CD14-positive monocyte (primary cell): ENCODE data around the gene CNTNAP1. TPM values are rescaled to one million over a fixed set of nuclear protein-coding genes. Genes with fewer than 3 reads are reported as not detected.

Source experiments
- DNase-seq, 3 donors: peaks; one replicate each; pipeline ENCODE4 v3.0.0-alpha.2; 2011 to 2022
- H2AFZ ChIP-seq: 2 replicates; pipeline ENCODE4 v1.6.0; 2012; ENCODE audit warnings: mild to moderate bottlenecking, low read depth, low read length, inconsistent platforms; ENCODE audit not compliant: insufficient read depth, poor library complexity, severe bottlenecking
- H3K27ac ChIP-seq, 2 donors: 1 replicate in 1 of 2; 2 replicates in 1 of 2; pipeline ENCODE4 v1.5.1; 2012 to 2013; ENCODE audit warnings: low read length in 2 of 2, control low read depth in 1 of 2, inconsistent platforms in 1 of 2, low read depth in 1 of 2, mild to moderate bottlenecking in 1 of 2
- H3K27me3 ChIP-seq, 2 donors: one replicate each; pipeline versions ENCODE4 v1.6.0 to v1.6.1; 2011 to 2013; ENCODE audit warnings: low read length in 2 of 2; ENCODE audit not compliant: control insufficient read depth in 2 of 2, insufficient read depth in 2 of 2
- H3K36me3 ChIP-seq, 2 donors: replicated peaks in 1 of 2; 1 replicate in 1 of 2; 2 replicates in 1 of 2; pipeline versions ENCODE4 v1.5.1 to v1.6.1; 2012 to 2013; ENCODE audit warnings: low read length in 2 of 2, control low read depth in 1 of 2, inconsistent platforms in 1 of 2, mild to moderate bottlenecking in 1 of 2; ENCODE audit not compliant: insufficient read depth in 2 of 2, control insufficient read depth in 1 of 2
- H3K4me1 ChIP-seq, 2 donors: 1 replicate in 1 of 2; 2 replicates in 1 of 2; pipeline versions ENCODE4 v1.5.1 to v1.6.1; 2012 to 2013; ENCODE audit warnings: low read length in 2 of 2, control low read depth in 1 of 2, inconsistent platforms in 1 of 2, mild to moderate bottlenecking in 1 of 2, moderate library complexity in 1 of 2; ENCODE audit not compliant: insufficient read depth in 2 of 2, control insufficient read depth in 1 of 2
- H3K4me2 ChIP-seq: replicated peaks from 2 replicates; pipeline ENCODE3; 2012; ENCODE audit warnings: low read length, moderate library complexity, mild to moderate bottlenecking; ENCODE audit not compliant: poor library complexity, severe bottlenecking; ENCODE audit errors: extremely low read depth
- H3K4me3 ChIP-seq, 3 experiments: fragments of 200-600 bp in 1 of 3; sonication (generic) in 1 of 3; replicated peaks in 1 of 3; 1 replicate in 2 of 3; 2 replicates in 1 of 3; pipeline ENCODE4 v1.5.1; 2011 to 2013; ENCODE audit warnings: low read length in 3 of 3, mild to moderate bottlenecking in 3 of 3, control low read depth in 2 of 3, low read depth in 2 of 3, inconsistent platforms in 1 of 3, moderate library complexity in 1 of 3
- H3K79me2 ChIP-seq: 2 replicates; pipeline ENCODE4 v1.6.0; 2012; ENCODE audit warnings: mild to moderate bottlenecking, control low read depth, inconsistent platforms, low read length, moderate library complexity; ENCODE audit not compliant: insufficient read depth
- H3K9ac ChIP-seq: 2 replicates; pipeline ENCODE4 v1.6.0; 2017; ENCODE audit warnings: low read length, mild to moderate bottlenecking; ENCODE audit not compliant: insufficient read depth, poor library complexity, severe bottlenecking
- H3K9me3 ChIP-seq, 2 donors: replicated peaks in 1 of 2; 1 replicate in 1 of 2; 2 replicates in 1 of 2; pipeline versions ENCODE4 v1.5.1 to v1.6.1; 2012 to 2013; ENCODE audit warnings: low read length in 2 of 2, control low read depth in 1 of 2; ENCODE audit not compliant: control insufficient read depth in 1 of 2, insufficient read depth in 1 of 2
- H4K20me1 ChIP-seq: 2 replicates; pipeline ENCODE4 v1.6.0; 2012; ENCODE audit warnings: mild to moderate bottlenecking, low read length, control low read depth, moderate library complexity; ENCODE audit not compliant: insufficient read depth
- H3K27ac Mint-ChIP-seq, 7 donors: one replicate each; pipeline ENCODE4 v1.8.0; 2020; ENCODE audit warnings: mild to moderate bottlenecking in 7 of 7, mixed read lengths in 7 of 7, moderate library complexity in 6 of 7, inconsistent platforms in 2 of 7
- H3K27me3 Mint-ChIP-seq, 3 donors: one replicate each; pipeline ENCODE4 v1.8.0; 2021 to 2022; ENCODE audit warnings: low read depth in 3 of 3, mild to moderate bottlenecking in 3 of 3, mixed read lengths in 3 of 3, moderate library complexity in 3 of 3, inconsistent platforms in 1 of 3
- H3K36me3 Mint-ChIP-seq, 2 donors: one replicate each; pipeline ENCODE4 v1.8.0; 2020; ENCODE audit warnings: mixed read lengths in 2 of 2, inconsistent platforms in 1 of 2, mild to moderate bottlenecking in 1 of 2
- H3K4me1 Mint-ChIP-seq: one replicate; pipeline ENCODE4 v1.8.0; 2020; ENCODE audit warnings: mild to moderate bottlenecking, mixed read lengths
- H3K4me3 Mint-ChIP-seq, 2 donors: one replicate each; pipeline ENCODE4 v1.8.0; 2020; ENCODE audit warnings: mild to moderate bottlenecking in 2 of 2, mixed read lengths in 2 of 2, moderate library complexity in 1 of 2
- H3K9me3 Mint-ChIP-seq, 7 donors: one replicate each; pipeline ENCODE4 v1.8.0; 2020 to 2022; ENCODE audit warnings: mixed read lengths in 7 of 7, mild to moderate bottlenecking in 6 of 7, moderate library complexity in 6 of 7, inconsistent platforms in 2 of 7
- WGBS: methylation state at CpG from one replicate; pipeline ENCODE4 v1.1.5; 2013; ENCODE audit warnings: missing lambda C conversion rate; ENCODE audit not compliant: insufficient coverage; 5-methylcytosine and 5-hydroxymethylcytosine counted together
- intact Hi-C, 2 donors: fragments of 100-400 bp; cut with micrococcal nuclease; formaldehyde crosslinking; loops; one replicate each; pipeline versions ENCODE4 v1.15.0 to v1.15.1; 2023
- polyA plus RNA-seq, 3 donors: library from polyadenylated mRNA; depleted of rRNA in 1 of 3; unstranded in 2 of 3; stranded (reverse) in 1 of 3; fragments of 300-500 nt in 2 of 3; fragments of >200 nt in 1 of 3; fragmentation: Illumina TruSeq in 2 of 3; gene quantifications; 1 replicate in 2 of 3; 2 replicates in 1 of 3; pipeline ENCODE4 v1.2.3, GENCODE V29; 2012 to 2021
- TF ChIP-seq, protein P1 (sequence below): fragments of 200-600 bp; IDR thresholded peaks from one replicate; pipeline ENCODE4 v1.8.0; 2022; ENCODE audit warnings: antibody characterized with exemption, mild to moderate bottlenecking

Gene CNTNAP1
- polyA plus RNA-seq, 3 donors, result 0.23 to 0.24 TPM; not detected in 1

DNA sequence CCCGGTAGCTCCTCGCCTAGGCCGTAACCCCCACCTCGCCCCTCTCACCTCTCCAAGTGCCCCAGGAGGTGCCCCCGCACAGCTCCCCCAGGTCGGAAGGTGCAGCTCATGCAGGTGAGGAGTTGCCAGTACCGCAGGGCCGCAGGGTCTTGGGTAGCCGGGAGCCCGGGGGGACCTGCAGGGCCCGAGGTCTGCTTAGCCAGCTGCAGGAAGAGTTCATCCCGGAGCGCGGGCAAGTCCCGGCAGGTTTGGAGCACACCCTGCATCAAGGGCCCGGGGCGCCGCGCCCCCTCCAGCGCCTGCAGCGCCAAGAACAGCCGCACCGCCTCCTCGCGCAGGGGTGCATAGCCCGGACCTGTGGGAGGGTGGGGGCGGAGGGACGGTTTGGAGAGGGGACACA is 10.3 kb upstream of the CNTNAP1 start:
- no peak overlapping the region for H3K27ac Mint-ChIP-seq
- H3K4me3 Mint-ChIP-seq, result peak overlapping the region in 1 of 2 donors; percentile 89
- Histone ChIP-seq H3K9me3 (peaks cover 3 to 17% of the 10 kb centered on the region in 2 donors), H3K4me2 (no peak overlapping the region), H3K27me3 (peaks cover 41 to 72% of the 10 kb centered on the region in 2 donors), H3K4me1 (peaks cover 43 to 56% of the 10 kb centered on the region in 2 donors), H3K27ac (no peak overlapping the region), H4K20me1 (no peaks in the 10 kb centered on the region), H2AFZ (no peak overlapping the region), H3K4me3 (no peak overlapping the region), H3K9ac (no peak overlapping the region), H3K36me3 (no peaks in the 10 kb centered on the region), H3K79me2 (no peaks in the 10 kb centered on the region)
- intact Hi-C loops, result no loop called here
- H3K36me3 Mint-ChIP-seq, result peaks cover 20 to 26% of the 10 kb centered on the region in 2 donors
- no peak for DNase-seq
- H3K27me3 Mint-ChIP-seq, result peaks cover 62 to 83% (median 75%) of the 10 kb centered on the region in 3 donors
- peaks cover 0 to 27% (median 14%) of the 10 kb centered on the region in 7 donors for H3K9me3 Mint-ChIP-seq
- WGBS, result 80% methylated on average over 27 of the region's 28 CpGs
- peaks cover 41% of the 10 kb centered on the region for H3K4me1 Mint-ChIP-seq
- TF ChIP-seq, protein P1, sequence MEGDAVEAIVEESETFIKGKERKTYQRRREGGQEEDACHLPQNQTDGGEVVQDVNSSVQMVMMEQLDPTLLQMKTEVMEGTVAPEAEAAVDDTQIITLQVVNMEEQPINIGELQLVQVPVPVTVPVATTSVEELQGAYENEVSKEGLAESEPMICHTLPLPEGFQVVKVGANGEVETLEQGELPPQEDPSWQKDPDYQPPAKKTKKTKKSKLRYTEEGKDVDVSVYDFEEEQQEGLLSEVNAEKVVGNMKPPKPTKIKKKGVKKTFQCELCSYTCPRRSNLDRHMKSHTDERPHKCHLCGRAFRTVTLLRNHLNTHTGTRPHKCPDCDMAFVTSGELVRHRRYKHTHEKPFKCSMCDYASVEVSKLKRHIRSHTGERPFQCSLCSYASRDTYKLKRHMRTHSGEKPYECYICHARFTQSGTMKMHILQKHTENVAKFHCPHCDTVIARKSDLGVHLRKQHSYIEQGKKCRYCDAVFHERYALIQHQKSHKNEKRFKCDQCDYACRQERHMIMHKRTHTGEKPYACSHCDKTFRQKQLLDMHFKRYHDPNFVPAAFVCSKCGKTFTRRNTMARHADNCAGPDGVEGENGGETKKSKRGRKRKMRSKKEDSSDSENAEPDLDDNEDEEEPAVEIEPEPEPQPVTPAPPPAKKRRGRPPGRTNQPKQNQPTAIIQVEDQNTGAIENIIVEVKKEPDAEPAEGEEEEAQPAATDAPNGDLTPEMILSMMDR, result no peak

DNA sequence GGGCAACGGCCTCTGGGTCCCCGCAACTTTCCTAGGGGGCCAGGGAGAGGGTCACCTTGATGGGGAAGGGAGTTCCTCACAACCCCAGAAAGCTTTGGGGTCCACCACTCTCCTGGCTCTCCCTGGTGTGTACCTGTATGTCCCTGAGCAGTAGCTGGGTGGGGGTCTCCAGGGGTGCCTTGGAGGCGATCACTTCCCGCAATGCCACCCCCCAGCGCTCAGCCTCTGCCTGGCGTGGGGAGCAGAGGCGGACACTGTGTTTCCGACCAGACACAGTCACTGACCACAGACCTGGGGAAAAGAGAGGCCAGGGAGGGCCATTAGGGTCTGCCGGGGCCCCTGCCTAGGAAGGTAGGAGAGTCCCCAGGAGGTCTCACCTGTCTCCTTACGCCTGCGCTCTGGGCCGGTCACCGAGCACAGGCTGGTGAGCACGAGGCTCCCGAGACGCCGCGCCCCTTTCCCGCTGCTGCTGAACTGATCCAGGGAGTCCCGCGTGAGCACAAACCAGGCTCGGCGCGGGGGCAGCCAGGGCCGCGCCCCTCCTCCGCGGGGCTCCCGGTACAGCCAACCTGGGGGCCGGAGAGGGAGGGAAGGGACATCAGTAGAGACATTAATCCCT is 9.0 kb upstream of the CNTNAP1 start:
- no peak overlapping the region for H3K9ac ChIP-seq
- peak overlapping the region; percentile 57 for H3K4me2 ChIP-seq
- peaks cover 50% of the 10 kb centered on the region for H3K4me1 Mint-ChIP-seq
- H4K20me1 ChIP-seq, result no peaks in the 10 kb centered on the region
- no peak overlapping the region for H3K27ac ChIP-seq
- peaks cover 18 to 24% of the 10 kb centered on the region in 2 donors for H3K36me3 Mint-ChIP-seq
- no peak overlapping the region for H3K27ac Mint-ChIP-seq
- H2AFZ ChIP-seq, result peak overlapping the region; percentile 29
- peaks cover 41 to 72% of the 10 kb centered on the region in 2 donors for H3K27me3 ChIP-seq
- intact Hi-C loops, result no loop called here
- peak overlapping the region in 1 of 2 donors; percentile 42 for H3K4me3 Mint-ChIP-seq
- peaks cover 3 to 17% of the 10 kb centered on the region in 2 donors for H3K9me3 ChIP-seq
- peak overlapping the region in 1 of 3 experiments; percentile 75 for H3K4me3 ChIP-seq
- H3K4me1 ChIP-seq, result peaks cover 53 to 66% of the 10 kb centered on the region in 2 donors
- H3K36me3 ChIP-seq, result no peaks in the 10 kb centered on the region
- H3K9me3 Mint-ChIP-seq, result peaks cover 0 to 27% (median 14%) of the 10 kb centered on the region in 7 donors
- WGBS, result 49% methylated on average over 12 of the region's 30 CpGs
- TF ChIP-seq, protein P1, result no peak
- H3K79me2 ChIP-seq, result no peaks in the 10 kb centered on the region
- H3K27me3 Mint-ChIP-seq, result peaks cover 62 to 82% (median 76%) of the 10 kb centered on the region in 3 donors
- no peak for DNase-seq
